Stimulated activated CD4-positive, alpha-beta T cell treated with anti-CD3 and anti-CD28 coated beads, Interleukin-1b, Interleukin-23, amount 100 ng/mL, for 48 hours (primary cell): ENCODE data around the gene ITGAX.
"Not testable (repeated sequence)": the region's sequence is repeated elsewhere in the genome, so short reads cannot be mapped to it uniquely, and the experiment has no call there.

Source experiments
- DNase-seq: peaks from one replicate; pipeline ENCODE4 v3.0.0-alpha.2; 2020

Gene ITGAX

DNA sequence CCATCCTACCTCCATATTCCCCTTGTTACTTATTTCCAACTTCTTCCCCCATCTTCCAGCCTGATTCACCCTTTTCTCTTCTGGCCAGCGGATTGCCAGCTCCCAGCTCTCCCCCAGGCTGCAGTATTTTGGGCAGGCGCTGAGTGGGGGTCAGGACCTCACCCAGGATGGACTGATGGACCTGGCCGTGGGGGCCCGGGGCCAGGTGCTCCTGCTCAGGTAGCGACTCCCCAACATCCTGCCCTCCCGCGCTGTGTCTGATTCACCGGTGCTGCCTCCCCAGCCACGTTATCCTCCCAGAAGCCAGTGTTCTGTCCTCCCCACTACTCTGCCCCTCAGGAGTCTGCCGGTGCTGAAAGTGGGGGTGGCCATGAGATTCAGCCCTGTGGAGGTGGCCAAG is 57.8 kb downstream of the ITGAX start:
- DNase-seq: no peak

DNA sequence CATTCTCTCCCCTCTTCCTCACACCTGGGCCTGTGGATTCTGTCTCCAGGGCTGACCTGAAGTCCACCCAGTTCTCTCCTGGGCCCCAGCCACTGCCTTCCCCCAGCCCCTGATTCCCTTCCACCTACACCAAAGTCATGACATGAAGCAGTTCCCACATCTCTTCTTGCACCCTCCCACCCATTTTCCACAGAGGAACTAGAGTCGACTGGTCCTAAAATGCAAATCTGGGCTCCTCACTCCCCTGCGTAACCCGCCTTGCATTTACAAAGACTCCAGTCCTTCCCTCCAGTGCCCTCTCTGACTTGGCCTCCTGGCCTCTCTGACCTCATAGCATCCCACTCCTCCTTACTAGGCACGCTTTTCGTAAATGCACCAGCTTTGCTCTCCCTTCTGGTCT is 58.4 kb downstream of the ITGAX start:
- no peak for DNase-seq

DNA sequence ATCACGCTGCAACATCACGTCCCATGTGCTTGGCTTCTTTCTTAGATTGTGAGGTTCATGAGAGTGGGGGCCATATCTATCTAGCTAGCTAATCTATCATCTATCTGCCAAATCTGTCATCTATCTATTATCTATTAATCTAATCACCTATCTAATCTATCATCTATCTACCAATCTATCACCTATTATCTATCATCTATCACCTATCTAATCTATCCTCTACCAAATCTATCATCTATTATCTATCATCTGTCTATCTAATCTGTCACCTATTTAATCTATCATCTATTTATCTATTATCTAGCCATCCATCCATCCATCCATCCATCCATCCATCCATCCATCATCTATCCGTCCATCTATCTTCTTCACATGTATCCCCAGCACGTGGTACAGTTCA is 59.0 kb downstream of the ITGAX start:
- DNase-seq: no peak

DNA sequence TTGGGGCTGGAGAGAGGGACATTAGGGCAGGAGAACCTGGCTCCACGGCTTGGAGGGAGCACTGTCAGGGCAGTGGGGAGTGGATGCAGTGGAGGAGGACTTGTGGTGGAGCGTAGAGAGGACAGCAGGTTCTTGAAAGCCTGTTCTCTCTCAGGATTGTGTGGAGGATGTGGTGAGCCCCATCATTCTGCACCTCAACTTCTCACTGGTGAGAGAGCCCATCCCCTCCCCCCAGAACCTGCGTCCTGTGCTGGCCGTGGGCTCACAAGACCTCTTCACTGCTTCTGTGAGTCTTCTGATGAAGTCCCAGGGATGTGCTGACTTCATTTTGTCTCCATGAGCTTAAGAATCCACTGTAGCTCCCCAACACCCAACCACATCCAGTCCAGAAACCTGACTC is 59.7 kb downstream of the ITGAX start:
- DNase-seq: no peak

DNA sequence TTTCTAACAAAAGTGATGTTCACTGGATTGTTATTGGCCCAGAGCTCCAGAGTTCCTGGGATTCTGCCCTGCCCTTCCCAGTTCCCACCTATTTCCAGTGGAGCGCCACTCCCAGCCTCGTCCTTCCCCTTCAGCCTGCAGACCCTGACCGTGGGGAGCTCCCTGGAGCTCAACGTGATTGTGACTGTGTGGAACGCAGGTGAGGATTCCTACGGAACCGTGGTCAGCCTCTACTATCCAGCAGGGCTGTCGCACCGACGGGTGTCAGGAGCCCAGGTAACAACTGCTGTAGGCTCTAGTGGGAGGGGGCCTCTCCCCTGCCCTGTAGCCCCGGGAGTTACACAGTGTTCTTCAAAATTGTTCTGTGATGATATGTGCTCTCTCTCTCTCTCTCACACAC is 61.4 kb downstream of the ITGAX start:
- DNase-seq: no peak

DNA sequence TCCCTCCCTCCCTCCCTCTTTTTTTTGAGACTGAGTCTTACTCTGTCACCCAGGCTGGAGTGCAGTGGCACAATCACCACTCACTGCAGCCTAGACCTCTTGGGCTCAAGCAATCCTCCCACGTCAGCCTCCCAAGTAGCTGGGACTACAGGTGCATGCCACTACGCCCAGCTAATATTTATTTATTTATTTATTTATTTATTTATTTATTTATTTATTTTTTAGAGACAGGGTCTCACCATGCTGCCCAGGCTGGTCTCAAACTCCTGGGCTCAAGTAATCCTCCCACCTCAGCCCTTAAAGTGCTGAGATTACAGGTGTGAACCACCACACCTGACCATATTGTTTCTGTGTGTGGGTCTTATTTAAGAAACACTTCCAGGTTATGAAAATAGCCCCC is 62.1 kb downstream of the ITGAX start:
- DNase-seq: not testable (repeated sequence)

DNA sequence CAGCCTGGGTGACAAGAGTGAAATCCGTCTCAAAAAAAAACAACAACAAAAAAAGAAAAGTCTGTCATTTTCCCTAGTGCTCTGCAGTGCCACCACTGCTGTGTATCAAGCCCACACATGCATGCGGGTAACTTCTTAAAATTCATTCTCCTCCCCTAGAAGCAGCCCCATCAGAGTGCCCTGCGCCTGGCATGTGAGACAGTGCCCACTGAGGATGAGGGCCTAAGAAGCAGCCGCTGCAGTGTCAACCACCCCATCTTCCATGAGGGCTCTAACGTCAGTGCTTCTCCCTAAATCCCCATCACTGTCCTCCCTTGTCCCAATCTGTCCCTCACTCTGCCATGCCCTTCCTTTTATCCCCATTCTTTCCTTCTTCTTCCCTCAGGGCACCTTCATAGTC is 62.9 kb downstream of the ITGAX start:
- no peak for DNase-seq

DNA sequence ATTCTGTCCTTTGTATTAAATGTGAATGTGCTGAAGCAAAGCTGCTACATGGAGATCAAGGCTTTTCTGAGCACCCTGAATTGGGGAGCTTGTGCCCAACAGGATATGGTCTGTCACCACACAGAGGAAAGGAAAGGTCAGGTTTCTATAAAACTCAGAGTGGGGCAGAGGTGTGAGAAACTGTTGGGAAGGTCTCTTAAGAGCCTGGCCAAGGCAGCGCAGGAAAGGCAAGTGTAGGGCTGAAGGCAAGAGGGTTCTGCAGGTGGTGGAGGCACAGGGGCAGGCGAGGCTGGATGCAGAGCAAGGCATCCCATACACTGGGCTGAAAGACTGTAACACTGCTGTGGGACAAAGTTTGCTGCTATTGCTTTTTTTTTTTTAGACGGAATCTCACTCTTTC is 65.1 kb downstream of the ITGAX start:
- DNase-seq: no peak

DNA sequence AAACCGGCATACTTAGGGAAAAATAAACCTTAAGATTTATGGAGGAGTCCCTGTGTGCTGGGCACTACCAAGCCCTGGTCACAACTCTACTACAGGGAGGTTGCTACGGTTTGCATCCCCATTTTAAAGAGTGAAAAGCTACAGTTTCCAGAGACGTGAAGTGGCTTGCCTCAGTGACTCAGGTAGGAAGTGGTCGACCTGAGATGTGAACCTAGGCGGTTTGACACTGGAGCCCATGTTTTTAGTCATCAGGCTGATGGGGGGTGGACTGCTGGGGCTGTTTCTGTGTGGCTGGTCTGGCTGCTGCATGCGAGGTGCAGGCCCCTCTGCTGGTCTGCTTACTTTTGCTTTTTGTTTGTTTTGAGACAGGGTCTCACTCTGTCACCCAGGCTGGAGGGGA is 66.6 kb downstream of the ITGAX start:
- peak; percentile 74 for DNase-seq

DNA sequence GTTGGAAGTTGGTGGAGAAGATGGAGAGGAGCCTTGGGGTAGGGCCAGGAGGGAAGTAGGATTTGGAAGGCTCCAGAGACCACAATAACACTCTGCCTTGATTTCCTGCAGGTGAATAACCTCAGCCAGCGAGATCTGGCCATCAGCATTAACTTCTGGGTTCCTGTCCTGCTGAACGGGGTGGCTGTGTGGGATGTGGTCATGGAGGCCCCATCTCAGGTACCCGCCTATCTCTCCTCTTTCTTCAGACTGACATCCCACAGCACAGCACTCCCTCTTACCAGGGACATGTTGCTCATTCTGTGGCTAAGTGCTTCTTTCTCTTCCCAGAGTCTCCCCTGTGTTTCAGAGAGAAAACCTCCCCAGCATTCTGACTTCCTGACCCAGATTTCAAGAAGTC is 68.3 kb downstream of the ITGAX start:
- DNase-seq: no peak

DNA sequence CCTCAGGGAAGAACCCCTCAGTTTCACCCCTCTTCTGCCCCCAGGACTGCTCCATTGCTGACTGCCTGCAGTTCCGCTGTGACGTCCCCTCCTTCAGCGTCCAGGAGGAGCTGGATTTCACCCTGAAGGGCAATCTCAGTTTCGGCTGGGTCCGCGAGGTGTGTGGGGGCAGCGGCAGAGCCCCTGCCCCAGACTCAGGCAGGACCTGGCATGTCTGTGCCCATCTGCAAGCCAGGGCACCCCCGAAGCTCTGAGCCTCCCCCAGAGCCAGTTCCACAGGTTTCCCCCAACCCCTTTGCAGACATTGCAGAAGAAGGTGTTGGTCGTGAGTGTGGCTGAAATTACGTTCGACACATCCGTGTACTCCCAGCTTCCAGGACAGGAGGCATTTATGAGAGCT is 68.8 kb downstream of the ITGAX start:
- DNase-seq: no peak

DNA sequence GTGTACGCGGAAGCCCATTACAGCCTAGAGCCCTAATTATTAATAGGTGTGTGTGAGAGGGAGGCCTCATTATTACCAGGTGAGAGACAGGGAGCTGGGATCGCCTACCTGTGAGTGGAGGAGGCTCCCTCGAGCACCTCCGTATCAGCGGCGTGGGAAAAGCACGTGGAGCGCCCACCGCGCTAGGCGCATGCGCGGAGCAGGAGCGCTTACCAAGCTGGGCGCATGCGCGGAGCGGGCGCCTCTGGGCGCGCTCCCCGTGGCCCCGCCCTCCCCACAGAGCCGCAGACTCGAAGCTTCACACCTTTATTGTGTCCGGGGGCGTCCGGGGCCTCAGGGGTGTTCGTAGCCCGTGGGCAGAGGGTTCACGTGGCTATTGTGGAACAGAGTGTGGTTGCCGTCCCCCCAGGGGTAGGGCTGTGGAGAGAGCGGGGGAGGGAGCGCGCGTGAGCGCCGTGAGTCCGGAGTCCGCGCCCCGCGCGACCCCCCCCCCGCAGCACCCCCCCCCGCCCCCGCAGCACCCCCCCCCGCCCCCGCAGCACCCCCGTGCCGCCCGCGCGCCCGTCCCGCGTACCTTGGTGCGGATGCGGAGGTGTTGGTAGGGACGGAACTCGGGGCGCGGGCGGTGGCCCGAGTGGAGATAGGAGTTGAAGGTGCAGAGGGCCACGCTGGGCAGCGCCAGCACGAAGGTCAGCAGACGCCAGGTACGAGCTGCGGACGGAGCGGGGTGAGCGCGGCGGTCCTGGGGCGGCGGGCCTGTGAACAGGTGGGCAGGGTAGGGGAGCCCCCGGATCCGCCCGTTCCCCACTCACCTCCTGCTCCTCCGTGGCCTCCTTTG is 72.7 kb downstream of the ITGAX start:
- DNase-seq: peak; percentile 60

DNA sequence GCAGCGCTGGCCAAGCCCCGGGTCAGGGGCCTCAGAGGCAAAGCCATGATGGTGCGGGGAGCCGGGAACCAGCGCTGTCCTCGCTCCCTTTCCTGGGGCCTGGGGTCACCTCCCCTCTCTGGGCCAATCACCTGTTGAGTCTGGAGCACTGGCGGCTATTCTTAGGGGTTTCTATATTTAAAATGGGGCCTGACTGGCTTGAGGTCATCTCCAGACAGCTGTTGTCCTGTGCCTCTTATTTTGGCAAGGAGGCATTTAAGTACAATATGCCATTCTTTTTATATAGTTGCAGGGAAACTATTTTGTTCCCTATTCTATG is 73.3 kb downstream of the ITGAX start, which contains the start of gene COX6A2:
Gene COX6A2, minus strand, starts transcription at position 82 of the 319 bp plus-strand sequence. Its CDS starts 35 bp downstream, at position 47.
- no peak for DNase-seq

DNA sequence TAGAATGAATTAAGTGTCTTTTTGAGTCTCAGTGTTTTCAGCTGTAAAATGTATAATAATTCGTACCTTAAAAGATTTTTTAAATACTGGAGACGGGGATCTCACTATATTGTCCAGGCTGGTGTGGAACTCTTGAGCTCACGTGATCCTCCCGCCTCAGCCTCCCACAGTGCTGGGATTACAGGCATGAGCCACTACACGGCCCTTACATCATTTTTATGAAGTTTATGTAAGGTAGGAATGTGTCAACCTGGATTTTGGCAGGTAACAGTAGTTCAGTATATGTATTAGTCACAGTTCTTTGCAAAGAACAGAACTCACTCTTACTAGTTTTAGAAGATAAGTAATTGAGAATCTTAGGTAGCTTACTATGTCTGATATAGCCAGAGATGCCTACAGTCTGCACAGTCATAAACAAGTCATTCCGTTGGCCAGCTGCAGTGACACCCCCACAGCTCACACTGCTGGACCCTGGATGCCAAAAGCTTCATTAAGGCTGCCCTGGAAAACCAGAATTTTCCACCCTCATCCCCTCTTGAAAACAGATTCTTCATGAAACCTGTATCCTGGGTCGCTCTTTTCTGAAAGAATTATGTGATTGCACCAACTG is 73.8 kb downstream of the ITGAX start:
- no peak for DNase-seq

DNA sequence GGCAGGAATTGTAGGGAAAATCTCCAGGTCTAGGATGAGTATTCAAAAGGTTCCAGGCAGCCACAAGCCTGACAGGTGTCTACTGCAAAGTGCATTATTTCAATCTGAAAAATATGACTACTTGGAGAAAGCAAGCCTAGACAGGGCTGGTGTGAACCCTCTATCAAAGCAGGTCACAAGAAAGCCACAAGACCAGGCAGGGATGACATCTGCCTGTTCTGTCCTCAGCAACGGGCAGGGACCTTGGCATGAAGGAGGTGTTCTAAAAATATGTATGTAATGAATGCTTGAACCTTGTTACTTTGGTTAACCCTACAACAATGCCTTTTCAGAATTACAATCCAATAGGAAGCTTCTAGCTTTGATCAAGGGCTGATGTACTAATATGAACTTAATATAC is 74.3 kb downstream of the ITGAX start:
- no peak for DNase-seq

DNA sequence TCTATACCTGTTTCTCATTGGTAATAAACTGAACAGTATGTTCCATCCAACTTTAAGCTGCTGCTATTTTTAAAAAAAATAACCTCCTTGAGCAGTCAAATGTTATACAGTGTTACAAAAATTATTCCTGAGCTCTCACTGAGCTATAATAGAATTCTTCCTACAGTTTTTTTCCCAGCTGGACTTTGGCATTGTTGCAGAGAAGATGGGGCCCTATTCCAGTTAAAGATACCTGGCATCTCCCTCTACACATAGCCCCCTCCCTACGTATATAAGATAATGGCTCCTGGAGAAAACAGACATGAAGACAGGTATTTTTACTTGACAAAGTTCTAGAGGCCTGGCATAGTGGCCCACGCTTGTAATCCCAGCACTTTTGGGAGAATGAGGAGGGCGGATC is 74.8 kb downstream of the ITGAX start:
- DNase-seq: no peak

DNA sequence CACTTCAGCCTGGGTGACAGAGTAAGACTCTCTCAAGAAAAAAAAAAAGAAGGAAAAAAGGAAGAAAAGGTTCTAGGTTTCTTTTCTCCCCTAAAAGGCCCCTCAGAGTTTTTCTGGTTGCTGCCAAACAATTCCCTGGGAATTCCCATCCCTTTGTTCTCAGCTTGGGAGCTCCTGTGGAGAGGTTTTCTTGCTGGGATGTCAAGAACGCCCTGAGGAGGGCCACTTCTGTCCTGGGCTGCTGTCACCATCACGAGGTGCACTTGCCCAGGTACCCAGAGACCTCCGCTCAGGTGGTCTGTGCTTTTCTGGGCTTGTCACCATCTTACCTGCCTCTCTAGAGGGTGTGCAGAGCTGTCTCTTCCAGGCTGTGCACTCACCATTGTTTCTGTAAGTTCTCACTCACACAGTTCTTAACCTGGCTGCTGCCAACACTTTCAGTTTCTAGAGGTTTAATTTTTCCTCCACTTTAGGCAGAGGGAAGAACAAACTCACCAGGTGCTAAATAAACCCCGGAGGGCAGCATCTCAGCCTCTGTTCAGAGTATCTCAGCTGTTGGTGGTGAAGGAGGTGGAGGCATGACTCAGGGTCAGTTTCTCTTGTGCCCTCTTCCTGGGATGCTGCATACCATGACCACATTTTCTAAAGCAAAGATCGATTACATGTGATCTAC is 75.5 kb downstream of the ITGAX start:
- no peak for DNase-seq
